GM18498 (cell line): ENCODE data around the gene SPECC1.

Source experiments
- ATAC-seq: cut with Tn5 transposase; IDR thresholded peaks from one replicate; pipeline ENCODE4 v1.9.1; 2021; ENCODE audit warnings: mild to moderate bottlenecking, moderate library complexity; ENCODE audit not compliant: unreplicated experiment

Gene SPECC1

GRCh38 chr17:20121359-20122253, 112.4 kb downstream of the SPECC1 start:
- no peak for ATAC-seq

DNA sequence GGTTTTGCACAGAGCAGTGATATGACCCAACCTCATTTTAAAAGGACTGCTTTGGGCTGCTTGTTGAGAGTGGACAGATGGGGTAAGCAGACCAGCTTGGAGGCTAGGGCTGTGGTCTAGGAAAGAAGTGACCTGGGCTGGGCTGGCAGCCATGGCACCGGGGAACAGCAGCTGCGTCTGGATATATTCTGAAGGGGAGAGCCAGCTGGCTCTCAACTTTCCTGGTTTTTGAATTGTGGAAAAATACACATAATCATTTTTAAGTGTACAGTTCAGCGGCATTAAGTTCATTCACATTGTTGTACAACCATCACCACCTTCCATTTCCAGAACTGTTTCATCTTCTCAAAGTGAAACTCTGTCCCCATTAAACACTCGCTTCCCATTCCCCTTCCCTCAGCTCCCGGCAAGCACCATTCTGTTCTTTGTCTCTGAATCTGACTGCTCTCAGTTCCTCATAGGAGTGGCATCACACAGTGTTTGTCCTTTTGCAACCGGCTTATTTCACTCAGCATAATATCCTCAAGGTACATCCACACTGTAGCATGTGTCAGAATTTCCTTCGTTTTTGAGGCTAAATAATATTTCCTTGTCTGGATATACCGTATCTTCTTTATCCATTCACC, 113.2 kb downstream of the SPECC1 start:
- ATAC-seq: no peak

- ATAC-seq: no peak
Observed at GRCh38 chr17:20123209-20123608, 114.0 kb downstream of the SPECC1 start.

DNA sequence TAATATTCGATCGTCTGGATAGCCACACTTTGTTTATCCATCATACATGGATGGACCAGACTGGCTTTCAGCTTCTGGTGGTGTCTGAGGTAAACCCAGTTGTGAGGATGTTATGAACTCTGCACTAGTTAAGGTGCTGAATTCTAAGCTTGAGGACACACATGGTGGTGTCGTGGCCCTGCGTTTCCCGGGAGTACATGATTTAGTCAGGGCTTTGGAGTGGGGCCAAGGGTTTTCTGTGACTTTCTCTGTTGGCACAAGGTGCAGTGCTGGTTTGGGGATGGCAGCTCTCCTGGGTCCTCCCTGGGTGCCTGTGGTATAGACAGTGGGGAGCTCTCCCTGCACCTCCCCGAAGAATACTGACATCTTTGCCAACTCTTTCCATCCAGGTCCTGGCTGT, 116.6 kb downstream of the SPECC1 start:
- no peak for ATAC-seq

DNA sequence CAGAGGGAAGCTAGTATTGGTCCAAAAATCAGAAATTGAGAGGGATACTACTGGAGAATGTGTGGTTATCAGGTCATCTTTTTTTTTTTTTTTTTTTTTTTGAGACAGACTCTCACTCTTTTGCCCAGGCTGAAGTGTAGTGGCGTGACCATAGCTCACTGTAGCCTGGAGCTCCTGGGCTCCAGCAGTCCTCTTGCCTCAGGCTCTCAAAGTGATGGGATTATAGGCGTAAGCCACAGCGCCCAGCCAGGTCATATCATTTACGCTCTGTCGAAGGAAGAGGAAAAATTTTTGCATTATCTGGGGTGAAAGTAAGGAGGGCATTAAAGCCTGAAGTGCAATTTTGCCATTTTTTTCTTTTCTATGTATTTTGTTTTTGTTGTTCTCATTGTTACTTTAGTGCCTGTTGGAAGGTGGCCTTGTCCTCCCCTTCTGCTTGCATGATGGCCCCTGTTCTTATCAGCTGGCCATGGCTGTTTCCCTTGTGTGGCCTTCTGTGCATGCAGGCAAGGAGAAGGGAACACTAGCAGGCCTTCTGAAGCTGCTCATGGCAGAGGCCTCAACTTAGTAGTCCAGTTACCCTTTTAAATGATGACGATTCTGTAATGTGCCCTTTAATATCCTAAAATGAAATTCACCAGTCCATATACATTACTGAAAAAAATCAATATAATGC, 118.3 kb downstream of the SPECC1 start:
- ATAC-seq: no peak

- no peak for ATAC-seq
Observed at GRCh38 chr17:20128036-20128667, 119.0 kb downstream of the SPECC1 start.

GRCh38 chr17:20133517-20133916, 124.4 kb downstream of the SPECC1 start:
- no peak for ATAC-seq

- ATAC-seq: no peak
Observed at GRCh38 chr17:20141198-20141972, 132.2 kb downstream of the SPECC1 start.

GRCh38 chr17:20142268-20142667, 133.1 kb downstream of the SPECC1 start:
- no peak for ATAC-seq

DNA sequence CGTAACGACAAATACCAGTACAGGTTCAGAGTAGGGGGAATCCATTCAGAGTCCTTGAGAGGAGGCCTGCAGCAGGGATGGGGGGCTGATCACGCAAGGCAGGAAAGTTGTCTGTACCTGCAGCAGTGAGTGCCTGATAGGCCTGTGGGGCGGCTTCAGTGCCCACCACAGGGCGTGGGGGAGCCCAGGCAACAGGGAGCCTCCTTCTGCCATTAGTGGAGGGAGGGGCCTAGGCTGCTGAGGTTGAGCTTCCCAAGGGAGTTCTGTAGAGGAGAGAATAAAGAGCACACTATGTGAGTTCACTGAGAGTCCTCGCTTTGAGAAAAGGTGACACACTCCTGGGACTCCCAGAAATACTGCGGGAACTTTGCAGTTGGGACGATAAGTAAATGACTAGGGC, 134.6 kb downstream of the SPECC1 start:
- ATAC-seq: no peak

- ATAC-seq: no peak
Observed at GRCh38 chr17:20145567-20145966, 136.4 kb downstream of the SPECC1 start.

DNA sequence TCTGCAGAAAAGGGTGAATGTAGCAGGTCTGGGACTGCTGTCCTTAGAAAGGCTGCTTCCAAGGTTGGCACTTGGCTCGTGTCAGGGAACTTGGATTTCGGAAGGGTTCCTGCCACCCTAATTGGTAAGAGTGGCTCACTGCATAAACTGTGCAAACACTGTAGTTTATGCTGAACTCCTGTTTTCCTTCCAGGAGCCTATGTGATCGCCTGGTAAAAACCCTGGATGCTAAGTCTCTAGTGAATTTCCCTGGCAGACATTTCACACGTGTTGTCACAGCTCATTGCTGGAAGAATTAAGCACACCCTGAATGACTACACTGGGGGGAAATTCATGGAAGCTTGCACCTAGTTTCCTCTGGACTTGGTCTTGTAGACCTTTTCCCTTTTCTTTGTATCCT, 140.1 kb downstream of the SPECC1 start:
- no peak for ATAC-seq

DNA sequence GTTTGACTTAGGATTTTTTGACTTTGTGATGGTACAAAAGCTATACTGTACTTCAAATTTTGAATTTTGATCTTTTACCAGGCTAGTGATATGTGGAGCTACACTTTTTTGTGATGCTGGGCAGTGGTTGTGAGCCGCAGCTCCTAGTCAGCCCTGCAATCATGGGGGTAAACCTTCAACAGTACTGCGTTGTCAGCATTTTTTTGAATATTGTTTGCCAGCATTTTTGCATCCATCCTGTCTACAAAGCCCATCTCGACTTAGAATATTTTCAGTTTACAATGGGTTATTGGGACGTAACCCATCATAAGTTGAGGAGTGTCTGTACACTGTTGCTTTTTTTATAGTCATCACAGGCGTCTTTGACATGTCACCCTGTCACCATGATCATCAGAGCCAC, 142.0 kb downstream of the SPECC1 start:
- no peak for ATAC-seq

- ATAC-seq: no peak
Observed at GRCh38 chr17:20153231-20153630, 144.1 kb downstream of the SPECC1 start.

GRCh38 chr17:20154286-20155000, 145.3 kb downstream of the SPECC1 start:
- no peak for ATAC-seq

- ATAC-seq: peak; percentile 92
Observed at GRCh38 chr17:20155258-20156195, 146.4 kb downstream of the SPECC1 start.

GRCh38 chr17:20156196-20157000, 147.2 kb downstream of the SPECC1 start:
- peak; percentile 21 for ATAC-seq

GRCh38 chr17:20157001-20157310, 147.8 kb downstream of the SPECC1 start:
- ATAC-seq: no peak
